HEK293 (cell line): ENCODE results near the gene UTP11.
A peak's percentile ranks its signal among the peaks of the same experiment; 100 is the strongest.

Experiments used
- CTCF ChIA-PET: fragments of 350-600 bp; formaldehyde crosslinking; extraction: SDS; loops from one replicate; lab custom pipeline; 2021; ENCODE audit warnings: antibody characterized with exemption; lab: Yijun Ruan, JAX
- POLR2A ChIA-PET: fragments of 300-600 bp; formaldehyde crosslinking; extraction: SDS; loops from one replicate; lab custom pipeline; 2020; ENCODE audit warnings: antibody characterized with exemption, inconsistent platforms; lab: Yijun Ruan, JAX
- H3K27ac ChIP-seq: fragments of 200-500 bp; sonication (Bioruptor generic); 2 replicates; pipeline ENCODE4 v1.5.1; 2014; ENCODE audit warnings: low read depth, low read length, control low read depth, inconsistent platforms; ENCODE audit errors: extremely low read depth
- H3K36me3 ChIP-seq, 2 experiments: fragments of 200-500 bp in 1 of 2; sonication (Bioruptor generic) in 1 of 2; 1 replicate in 1 of 2; 2 replicates in 1 of 2; pipeline ENCODE4 v1.5.1; 2014 to 2017; ENCODE audit warnings: inconsistent platforms in 2 of 2, low read length in 2 of 2; ENCODE audit not compliant: control insufficient read depth in 2 of 2, insufficient read depth in 1 of 2
- H3K4me1 ChIP-seq: fragments of 200-500 bp; sonication (Bioruptor generic); 2 replicates; pipeline ENCODE4 v1.5.1; 2014; ENCODE audit warnings: mild to moderate bottlenecking, low read length, inconsistent platforms; ENCODE audit not compliant: control insufficient read depth, insufficient read depth
- H3K4me3 ChIP-seq: 2 replicates; pipeline ENCODE4 v1.5.1; 2011; ENCODE audit warnings: low read depth, mild to moderate bottlenecking, control low read depth, low read length, moderate library complexity
- H3K9me3 ChIP-seq: fragments of 200-500 bp; sonication (Bioruptor generic); 2 replicates; pipeline ENCODE4 v1.5.1; 2014; ENCODE audit warnings: low read depth, low read length, inconsistent platforms; ENCODE audit not compliant: control insufficient read depth, insufficient read depth
- GLI4 ChIP-seq: fragments of 450-650 bp; formaldehyde crosslinking; IDR thresholded peaks from 2 replicates; pipeline ENCODE4 v1.5.1; 2016; ENCODE audit warnings: missing biosample characterization, missing genetic modification characterization
- GLIS1 ChIP-seq: fragments of 450-650 bp; formaldehyde crosslinking; IDR thresholded peaks from 2 replicates; pipeline ENCODE4 v1.5.1; 2016; ENCODE audit warnings: missing biosample characterization, missing genetic modification characterization
- PRDM1 ChIP-seq: fragments of 450-650 bp; formaldehyde crosslinking; IDR thresholded peaks from 2 replicates; pipeline ENCODE4; 2016; ENCODE audit warnings: missing biosample characterization, missing genetic modification characterization
- ZFP69B ChIP-seq: fragments of 450-650 bp; formaldehyde crosslinking; IDR thresholded peaks from 2 replicates; pipeline ENCODE4 v1.5.1; 2016; ENCODE audit warnings: missing biosample characterization, missing genetic modification characterization
- ZIC2 ChIP-seq: fragments of 450-650 bp; formaldehyde crosslinking; IDR thresholded peaks from 2 replicates; pipeline ENCODE4 v1.5.1; 2016; ENCODE audit warnings: missing biosample characterization, missing genetic modification characterization
- ZNF24 ChIP-seq: fragments of 450-650 bp; formaldehyde crosslinking; IDR thresholded peaks from 2 replicates; pipeline ENCODE4 v1.5.1; 2016; ENCODE audit warnings: missing biosample characterization, missing genetic modification characterization
- ZNF600 ChIP-seq: fragments of 450-650 bp; formaldehyde crosslinking; IDR thresholded peaks from 2 replicates; pipeline ENCODE4 v1.5.1; 2016; ENCODE audit warnings: missing biosample characterization, missing genetic modification characterization
- ZNF626 ChIP-seq: fragments of 450-650 bp; sonication (Bioruptor Pico); formaldehyde crosslinking; IDR thresholded peaks from 2 replicates; pipeline ENCODE4 v1.5.1; 2018; ENCODE audit warnings: missing biosample characterization, missing genetic modification characterization, inconsistent platforms
- ZNF843 ChIP-seq: fragments of 450-650 bp; formaldehyde crosslinking; IDR thresholded peaks from 2 replicates; pipeline ENCODE4 v1.5.1; 2016; ENCODE audit warnings: missing biosample characterization, missing genetic modification characterization
- TF ChIP-seq, protein P1 (sequence below): fragments of 450-650 bp; formaldehyde crosslinking; IDR thresholded peaks from 2 replicates; pipeline ENCODE4 v1.5.1; 2016; ENCODE audit warnings: missing biosample characterization, missing genetic modification characterization
- TF ChIP-seq, protein P2 (sequence below): fragments of 450-650 bp; formaldehyde crosslinking; IDR thresholded peaks from 2 replicates; pipeline ENCODE4 v1.5.1; 2016; ENCODE audit warnings: missing biosample characterization, missing genetic modification characterization
- TF ChIP-seq, protein P3 (sequence below): fragments of 450-650 bp; formaldehyde crosslinking; IDR thresholded peaks from 2 replicates; pipeline ENCODE4 v1.5.1; 2017; ENCODE audit warnings: missing biosample characterization, missing genetic modification characterization
- TF ChIP-seq, protein P4 (sequence below): fragments of 450-650 bp; formaldehyde crosslinking; IDR thresholded peaks from 2 replicates; pipeline ENCODE4 v1.5.1; 2016; ENCODE audit warnings: missing biosample characterization, missing genetic modification characterization, low read depth
- TF ChIP-seq, protein P5 (sequence below): fragments of 450-650 bp; formaldehyde crosslinking; IDR thresholded peaks from 2 replicates; pipeline ENCODE4 v1.5.1; 2016; ENCODE audit warnings: missing biosample characterization, missing genetic modification characterization

Gene UTP11

DNA sequence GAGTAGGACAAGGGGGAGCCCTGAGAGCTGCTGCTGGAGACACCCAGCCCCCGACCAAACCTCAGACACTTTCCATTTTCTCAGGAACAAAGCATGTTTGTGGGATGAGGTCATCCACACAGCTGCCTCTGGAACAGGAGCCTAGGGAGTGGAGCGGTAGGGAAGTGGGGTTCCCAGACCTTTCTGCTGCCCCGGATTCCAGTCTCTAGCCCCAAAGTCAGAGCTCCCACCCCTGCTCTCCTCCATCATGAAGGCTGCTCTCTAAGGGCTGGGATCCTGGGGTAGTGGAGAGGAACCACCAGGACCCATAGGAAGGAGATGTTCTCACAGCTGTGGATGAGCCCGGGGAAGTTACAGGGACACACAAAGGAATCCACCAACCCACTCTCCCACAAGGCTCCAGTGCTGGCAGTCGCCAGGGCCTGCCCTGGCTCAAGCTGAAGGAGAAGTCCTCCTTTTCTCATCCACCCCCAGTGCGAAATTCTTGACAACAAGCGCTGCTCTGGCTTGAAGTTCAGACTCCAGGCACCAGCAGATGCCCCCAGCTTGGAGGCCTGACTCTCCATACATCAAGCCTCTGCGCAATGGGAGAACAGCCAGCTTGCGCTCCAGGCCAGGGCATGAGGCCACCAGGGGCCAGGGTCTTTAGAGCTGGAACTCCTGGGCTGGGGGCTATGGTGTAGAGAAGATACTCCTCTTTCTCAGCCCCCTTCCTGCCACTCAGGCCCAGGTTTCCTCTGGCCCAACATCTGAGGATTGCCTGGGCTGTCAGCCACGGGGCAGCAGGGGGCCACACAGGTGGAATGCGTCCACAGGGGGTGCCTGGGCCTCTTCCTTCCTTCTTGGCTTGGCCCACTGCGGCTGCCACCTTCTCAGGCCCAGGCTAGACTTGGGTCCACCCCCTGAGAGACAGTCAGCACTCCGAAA lies 11.7 kb upstream of the UTP11 start:
- CTCF ChIA-PET = interaction anchor here (0.6 to 2.2 kb wide), 6 partner anchors 8 to 1920 kb away, joined by 3 to 21 read pairs (median 5); partner anchors contain the start of gene SF3A3
- Histone ChIP-seq H3K27ac (peak overlapping the region; percentile 40; the same call in 1 of the 2 replicates), H3K4me3 (no peak overlapping the region), H3K4me1 (peaks cover 21% of the 10 kb centered on the region), H3K9me3 (no peaks in the 10 kb centered on the region), H3K36me3 (peaks cover 0 to 34% of the 10 kb centered on the region in 2 experiments; a peak in 1 of 3 replicates)
- POLR2A ChIA-PET = interaction anchor here (0.5 to 6.3 kb wide), 5 partner anchors 9 to 996 kb away, joined by 3 to 44 read pairs (median 3); partner anchors contain the start of genes MTF1, SF3A3 and UTP11
- TF ChIP-seq ZIC2 (peak; percentile 41; the same call in 1 of the 2 replicates), ZFP69B (tag by site-specific recombination) (no peak), ZNF843 (tag by site-specific recombination) (no peak), ZNF24 (tag by site-specific recombination) (no peak), PRDM1 (peak; percentile 71), ZNF600 (tag by site-specific recombination) (0 out of 2 replicates have a peak, but pooled peaks have one; percentile 16), GLIS1 (peak; percentile 92), ZNF626 (no peak), GLI4 (no peak)
- TF ChIP-seq, protein P1, sequence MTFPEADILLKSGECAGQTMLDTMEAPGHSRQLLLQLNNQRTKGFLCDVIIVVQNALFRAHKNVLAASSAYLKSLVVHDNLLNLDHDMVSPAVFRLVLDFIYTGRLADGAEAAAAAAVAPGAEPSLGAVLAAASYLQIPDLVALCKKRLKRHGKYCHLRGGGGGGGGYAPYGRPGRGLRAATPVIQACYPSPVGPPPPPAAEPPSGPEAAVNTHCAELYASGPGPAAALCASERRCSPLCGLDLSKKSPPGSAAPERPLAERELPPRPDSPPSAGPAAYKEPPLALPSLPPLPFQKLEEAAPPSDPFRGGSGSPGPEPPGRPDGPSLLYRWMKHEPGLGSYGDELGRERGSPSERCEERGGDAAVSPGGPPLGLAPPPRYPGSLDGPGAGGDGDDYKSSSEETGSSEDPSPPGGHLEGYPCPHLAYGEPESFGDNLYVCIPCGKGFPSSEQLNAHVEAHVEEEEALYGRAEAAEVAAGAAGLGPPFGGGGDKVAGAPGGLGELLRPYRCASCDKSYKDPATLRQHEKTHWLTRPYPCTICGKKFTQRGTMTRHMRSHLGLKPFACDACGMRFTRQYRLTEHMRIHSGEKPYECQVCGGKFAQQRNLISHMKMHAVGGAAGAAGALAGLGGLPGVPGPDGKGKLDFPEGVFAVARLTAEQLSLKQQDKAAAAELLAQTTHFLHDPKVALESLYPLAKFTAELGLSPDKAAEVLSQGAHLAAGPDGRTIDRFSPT (tag by site-specific recombination) = 0 out of 2 replicates have a peak, but pooled peaks have one; percentile 34
- TF ChIP-seq, protein P2, sequence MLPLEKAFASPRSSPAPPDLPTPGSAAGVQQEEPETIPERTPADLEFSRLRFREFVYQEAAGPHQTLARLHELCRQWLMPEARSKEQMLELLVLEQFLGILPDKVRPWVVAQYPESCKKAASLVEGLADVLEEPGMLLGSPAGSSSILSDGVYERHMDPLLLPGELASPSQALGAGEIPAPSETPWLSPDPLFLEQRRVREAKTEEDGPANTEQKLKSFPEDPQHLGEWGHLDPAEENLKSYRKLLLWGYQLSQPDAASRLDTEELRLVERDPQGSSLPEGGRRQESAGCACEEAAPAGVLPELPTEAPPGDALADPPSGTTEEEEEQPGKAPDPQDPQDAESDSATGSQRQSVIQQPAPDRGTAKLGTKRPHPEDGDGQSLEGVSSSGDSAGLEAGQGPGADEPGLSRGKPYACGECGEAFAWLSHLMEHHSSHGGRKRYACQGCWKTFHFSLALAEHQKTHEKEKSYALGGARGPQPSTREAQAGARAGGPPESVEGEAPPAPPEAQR (tag by site-specific recombination) = no peak
- TF ChIP-seq, protein P3, sequence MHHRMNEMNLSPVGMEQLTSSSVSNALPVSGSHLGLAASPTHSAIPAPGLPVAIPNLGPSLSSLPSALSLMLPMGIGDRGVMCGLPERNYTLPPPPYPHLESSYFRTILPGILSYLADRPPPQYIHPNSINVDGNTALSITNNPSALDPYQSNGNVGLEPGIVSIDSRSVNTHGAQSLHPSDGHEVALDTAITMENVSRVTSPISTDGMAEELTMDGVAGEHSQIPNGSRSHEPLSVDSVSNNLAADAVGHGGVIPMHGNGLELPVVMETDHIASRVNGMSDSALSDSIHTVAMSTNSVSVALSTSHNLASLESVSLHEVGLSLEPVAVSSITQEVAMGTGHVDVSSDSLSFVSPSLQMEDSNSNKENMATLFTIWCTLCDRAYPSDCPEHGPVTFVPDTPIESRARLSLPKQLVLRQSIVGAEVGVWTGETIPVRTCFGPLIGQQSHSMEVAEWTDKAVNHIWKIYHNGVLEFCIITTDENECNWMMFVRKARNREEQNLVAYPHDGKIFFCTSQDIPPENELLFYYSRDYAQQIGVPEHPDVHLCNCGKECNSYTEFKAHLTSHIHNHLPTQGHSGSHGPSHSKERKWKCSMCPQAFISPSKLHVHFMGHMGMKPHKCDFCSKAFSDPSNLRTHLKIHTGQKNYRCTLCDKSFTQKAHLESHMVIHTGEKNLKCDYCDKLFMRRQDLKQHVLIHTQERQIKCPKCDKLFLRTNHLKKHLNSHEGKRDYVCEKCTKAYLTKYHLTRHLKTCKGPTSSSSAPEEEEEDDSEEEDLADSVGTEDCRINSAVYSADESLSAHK (tag by site-specific recombination) = no peak
- TF ChIP-seq, protein P4, sequence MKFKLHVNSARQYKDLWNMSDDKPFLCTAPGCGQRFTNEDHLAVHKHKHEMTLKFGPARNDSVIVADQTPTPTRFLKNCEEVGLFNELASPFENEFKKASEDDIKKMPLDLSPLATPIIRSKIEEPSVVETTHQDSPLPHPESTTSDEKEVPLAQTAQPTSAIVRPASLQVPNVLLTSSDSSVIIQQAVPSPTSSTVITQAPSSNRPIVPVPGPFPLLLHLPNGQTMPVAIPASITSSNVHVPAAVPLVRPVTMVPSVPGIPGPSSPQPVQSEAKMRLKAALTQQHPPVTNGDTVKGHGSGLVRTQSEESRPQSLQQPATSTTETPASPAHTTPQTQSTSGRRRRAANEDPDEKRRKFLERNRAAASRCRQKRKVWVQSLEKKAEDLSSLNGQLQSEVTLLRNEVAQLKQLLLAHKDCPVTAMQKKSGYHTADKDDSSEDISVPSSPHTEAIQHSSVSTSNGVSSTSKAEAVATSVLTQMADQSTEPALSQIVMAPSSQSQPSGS = peak; percentile 66
- TF ChIP-seq, protein P5, sequence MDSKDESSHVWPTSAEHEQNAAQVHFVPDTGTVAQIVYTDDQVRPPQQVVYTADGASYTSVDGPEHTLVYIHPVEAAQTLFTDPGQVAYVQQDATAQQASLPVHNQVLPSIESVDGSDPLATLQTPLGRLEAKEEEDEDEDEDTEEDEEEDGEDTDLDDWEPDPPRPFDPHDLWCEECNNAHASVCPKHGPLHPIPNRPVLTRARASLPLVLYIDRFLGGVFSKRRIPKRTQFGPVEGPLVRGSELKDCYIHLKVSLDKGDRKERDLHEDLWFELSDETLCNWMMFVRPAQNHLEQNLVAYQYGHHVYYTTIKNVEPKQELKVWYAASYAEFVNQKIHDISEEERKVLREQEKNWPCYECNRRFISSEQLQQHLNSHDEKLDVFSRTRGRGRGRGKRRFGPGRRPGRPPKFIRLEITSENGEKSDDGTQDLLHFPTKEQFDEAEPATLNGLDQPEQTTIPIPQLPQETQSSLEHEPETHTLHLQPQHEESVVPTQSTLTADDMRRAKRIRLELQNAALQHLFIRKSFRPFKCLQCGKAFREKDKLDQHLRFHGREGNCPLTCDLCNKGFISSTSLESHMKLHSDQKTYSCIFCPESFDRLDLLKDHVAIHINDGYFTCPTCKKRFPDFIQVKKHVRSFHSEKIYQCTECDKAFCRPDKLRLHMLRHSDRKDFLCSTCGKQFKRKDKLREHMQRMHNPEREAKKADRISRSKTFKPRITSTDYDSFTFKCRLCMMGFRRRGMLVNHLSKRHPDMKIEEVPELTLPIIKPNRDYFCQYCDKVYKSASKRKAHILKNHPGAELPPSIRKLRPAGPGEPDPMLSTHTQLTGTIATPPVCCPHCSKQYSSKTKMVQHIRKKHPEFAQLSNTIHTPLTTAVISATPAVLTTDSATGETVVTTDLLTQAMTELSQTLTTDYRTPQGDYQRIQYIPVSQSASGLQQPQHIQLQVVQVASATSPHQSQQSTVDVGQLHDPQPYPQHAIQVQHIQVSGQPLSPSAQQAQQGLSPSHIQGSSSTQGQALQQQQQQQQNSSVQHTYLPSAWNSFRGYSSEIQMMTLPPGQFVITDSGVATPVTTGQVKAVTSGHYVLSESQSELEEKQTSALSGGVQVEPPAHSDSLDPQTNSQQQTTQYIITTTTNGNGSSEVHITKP (tag by site-specific recombination) = peak; percentile 73
